WTC11 (cell line): ENCODE measurements around the gene CRYGN.

Source experiments
- ATF3 ChIP-seq: sonication (generic); formaldehyde crosslinking; conservative IDR thresholded peaks from 2 replicates; pipeline ENCODE4 v1.8.1; 2022; ENCODE audit warnings: mild to moderate bottlenecking, missing genetic modification reagents
- CTCF ChIP-seq: fragments of 200-600 bp; IDR thresholded peaks from 2 replicates; pipeline ENCODE4 v1.8.0; 2022; ENCODE audit warnings: antibody characterized with exemption
- E2F4 ChIP-seq: sonication (generic); formaldehyde crosslinking; IDR thresholded peaks from 2 replicates; pipeline ENCODE4 v1.8.1; 2022; ENCODE audit warnings: low read depth, mild to moderate bottlenecking, moderate library complexity, missing genetic modification reagents, borderline replicate concordance
- FOXP1 ChIP-seq: sonication (generic); formaldehyde crosslinking; IDR thresholded peaks from 2 replicates; pipeline ENCODE4 v1.8.0; 2022; ENCODE audit warnings: missing genetic modification reagents, mild to moderate bottlenecking, moderate library complexity, borderline replicate concordance
- JUN ChIP-seq: sonication (generic); formaldehyde crosslinking; IDR thresholded peaks from 2 replicates; pipeline ENCODE4 v1.8.0; 2023; ENCODE audit warnings: mild to moderate bottlenecking, missing genetic modification reagents
- MAX ChIP-seq: sonication (generic); formaldehyde crosslinking; IDR thresholded peaks from 2 replicates; pipeline ENCODE4 v1.8.0; 2022; ENCODE audit warnings: mild to moderate bottlenecking, missing genetic modification reagents
- NR3C1 ChIP-seq: sonication (generic); formaldehyde crosslinking; conservative IDR thresholded peaks from 2 replicates; pipeline ENCODE4 v1.8.1; 2023; ENCODE audit warnings: low read depth, mild to moderate bottlenecking, missing genetic modification reagents
- PREB ChIP-seq: sonication (generic); formaldehyde crosslinking; IDR thresholded peaks from 2 replicates; pipeline ENCODE4 v1.8.1; 2022; ENCODE audit warnings: mild to moderate bottlenecking, missing genetic modification reagents, moderate library complexity, borderline replicate concordance
- SMAD3 ChIP-seq: sonication (generic); formaldehyde crosslinking; IDR thresholded peaks from 2 replicates; pipeline ENCODE4 v1.8.0; 2022; ENCODE audit warnings: missing genetic modification reagents, mild to moderate bottlenecking, borderline replicate concordance
- TEAD4 ChIP-seq: sonication (generic); formaldehyde crosslinking; IDR thresholded peaks from 2 replicates; pipeline ENCODE4 v1.8.0; 2022; ENCODE audit warnings: mild to moderate bottlenecking, missing genetic modification reagents
- USF2 ChIP-seq: sonication (generic); formaldehyde crosslinking; IDR thresholded peaks from 2 replicates; pipeline ENCODE4 v1.8.1; 2023; ENCODE audit warnings: mild to moderate bottlenecking, missing genetic modification reagents, moderate library complexity

- TF ChIP-seq MAX (CRISPR knock-in tag) (no peak; the same call in 1 of the 2 replicates), CTCF (no peak), TEAD4 (CRISPR knock-in tag) (no peak), JUN (CRISPR knock-in tag) (no peak), SMAD3 (no peak), FOXP1 (CRISPR knock-in tag) (no peak; the same call in 1 of the 2 replicates), E2F4 (CRISPR knock-in tag) (peak; percentile 75; the same call in 1 of the 2 replicates), PREB (CRISPR knock-in tag) (no peak), NR3C1 (CRISPR knock-in tag) (no peak), ATF3 (CRISPR knock-in tag) (no peak), USF2 (CRISPR knock-in tag) (no peak)
Measured at GRCh38 chr7:151381348-151382078, 58.4 kb downstream of the CRYGN start.
